Placental epithelial cell (primary cell): ENCODE measurements around the gene GAL3ST3. TPM values are rescaled to one million over a fixed set of nuclear protein-coding genes. Genes with fewer than 3 reads are reported as not detected.

Source experiments
- total RNA-seq: library from RNA; depleted of rRNA; stranded (reverse); fragments of >200 nt; gene quantifications from 2 replicates; pipeline ENCODE4 v1.2.3, GENCODE V29; 2012

GAL3ST3 gene
- total RNA-seq = not detected in 2 replicates

DNA sequence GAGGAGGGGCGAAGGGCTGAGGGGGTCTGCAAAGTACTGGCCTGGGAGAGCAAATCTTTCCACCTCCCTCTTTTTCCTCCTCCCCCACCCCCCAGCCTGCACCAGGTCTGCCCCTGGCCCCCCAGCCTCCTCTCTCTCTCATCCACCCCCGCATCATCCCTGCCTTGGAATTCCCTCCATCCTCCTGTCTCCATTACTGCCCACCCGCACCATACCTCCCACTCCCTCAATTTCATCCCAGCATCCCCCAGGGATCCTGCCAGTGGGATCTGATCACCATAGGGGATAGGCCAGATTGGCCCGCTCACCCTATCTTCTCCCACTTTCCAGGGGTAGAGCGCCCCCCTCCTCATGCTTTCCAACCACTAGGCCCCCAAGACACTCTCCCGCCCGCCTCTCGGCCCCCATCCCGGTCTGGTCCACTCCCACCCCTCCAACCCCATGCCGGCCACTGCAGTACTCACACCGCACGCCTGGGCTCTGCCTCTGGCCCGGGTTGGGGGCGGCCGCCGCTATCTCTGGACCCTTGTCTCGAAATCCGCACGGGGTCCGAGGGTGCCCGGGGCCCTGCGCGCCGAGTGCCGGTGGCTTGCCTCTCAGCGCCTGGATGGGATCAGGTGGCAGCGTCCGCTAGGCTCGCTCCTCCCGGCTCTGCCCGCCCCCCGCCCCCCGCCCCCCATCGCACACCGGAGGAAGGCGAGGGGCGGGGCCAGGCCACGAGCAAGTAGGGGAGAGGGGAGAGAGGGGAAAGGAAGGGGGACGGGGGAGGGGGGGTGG is at the start of gene GAL3ST3:
Gene GAL3ST3 (minus strand): TSS at position 615 of the 777 bp plus-strand sequence. CDS start 3,746 bp downstream, outside the sequence.

GRCh38 chr11:66069715-66070603 is 21.0 kb upstream of the GAL3ST3 start, which contains the start of gene PACS1:
TSS of gene PACS1 (plus strand) at chr11:66070272. CDS start at chr11:66070487, 215 bp downstream.

DNA sequence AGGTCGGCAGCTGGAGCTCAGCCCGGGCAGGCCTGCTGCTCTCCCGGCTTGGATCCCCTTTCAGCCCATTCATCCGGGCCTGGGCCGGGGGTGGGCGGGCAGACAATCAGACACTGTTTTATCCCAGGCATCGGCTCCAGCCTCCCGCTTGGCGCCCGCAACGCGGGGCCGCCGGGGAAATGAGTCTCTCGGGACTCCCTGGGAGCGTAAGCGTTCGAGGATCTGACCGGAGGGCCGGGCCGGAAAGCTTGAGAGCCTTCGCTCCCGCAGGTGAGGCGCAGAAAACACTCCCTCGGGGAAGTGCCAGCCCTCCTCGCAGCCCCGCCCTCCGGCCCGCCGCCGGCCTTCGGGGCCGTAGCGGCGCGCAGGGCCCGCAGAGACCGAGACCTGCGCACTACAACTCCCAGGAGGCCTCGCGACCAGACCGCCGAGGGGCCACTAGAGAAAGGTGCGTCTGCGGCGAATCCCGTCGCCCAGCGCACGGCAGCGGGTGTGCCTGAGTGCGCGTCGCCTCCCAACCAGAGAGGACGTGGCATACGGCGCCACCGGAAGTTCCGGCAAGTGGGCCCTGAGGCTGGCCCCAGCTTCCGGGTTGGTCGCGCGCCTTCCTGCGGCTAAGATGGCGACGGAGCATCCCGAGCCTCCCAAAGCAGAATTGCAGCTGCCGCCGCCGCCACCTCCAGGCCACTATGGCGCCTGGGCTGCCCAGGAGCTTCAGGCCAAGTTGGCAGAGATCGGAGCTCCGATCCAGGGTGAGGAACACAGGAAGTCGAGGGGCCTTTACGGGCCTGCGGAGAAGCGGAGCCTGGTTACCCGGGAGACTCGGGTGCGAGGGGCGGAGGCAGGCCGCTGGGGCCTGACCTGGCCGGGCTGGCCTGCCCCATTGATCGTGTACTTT is 3.1 kb upstream of the GAL3ST3 start, which contains the start of gene SF3B2:
Gene SF3B2 (plus strand): TSS at position 599 of the 898 bp plus-strand sequence. CDS start 21 bp downstream, at position 620.

DNA sequence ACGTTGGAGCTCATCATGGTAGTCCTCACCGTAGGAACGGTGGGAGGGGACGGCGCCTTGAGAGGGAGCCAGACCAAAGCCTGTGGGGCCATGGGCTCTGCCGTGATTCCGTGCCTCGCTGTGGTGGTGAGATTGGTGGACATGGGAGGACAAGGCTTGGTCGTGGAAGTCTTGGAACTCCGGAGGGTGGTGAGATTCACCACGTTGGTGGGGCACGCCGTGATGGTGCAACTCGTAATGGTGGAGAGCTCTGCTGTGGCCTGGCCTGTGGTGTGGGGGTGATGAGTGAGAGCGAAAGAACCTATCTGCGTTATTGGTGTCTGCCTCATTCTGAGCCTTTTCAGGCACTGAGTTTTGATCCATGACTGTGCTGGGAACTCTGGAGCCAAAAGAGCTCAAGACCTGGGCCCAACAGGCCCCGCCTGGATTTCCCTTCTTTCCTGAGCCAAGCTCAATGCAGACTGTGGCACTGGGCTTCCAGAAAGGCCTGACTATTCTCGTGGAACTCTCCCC is 22.9 kb downstream of the GAL3ST3 start, which contains the start of gene CATSPER1:
Gene CATSPER1 (minus strand): TSS at position 463 of the 513 bp plus-strand sequence. CDS start 100 bp downstream, at position 363.

DNA sequence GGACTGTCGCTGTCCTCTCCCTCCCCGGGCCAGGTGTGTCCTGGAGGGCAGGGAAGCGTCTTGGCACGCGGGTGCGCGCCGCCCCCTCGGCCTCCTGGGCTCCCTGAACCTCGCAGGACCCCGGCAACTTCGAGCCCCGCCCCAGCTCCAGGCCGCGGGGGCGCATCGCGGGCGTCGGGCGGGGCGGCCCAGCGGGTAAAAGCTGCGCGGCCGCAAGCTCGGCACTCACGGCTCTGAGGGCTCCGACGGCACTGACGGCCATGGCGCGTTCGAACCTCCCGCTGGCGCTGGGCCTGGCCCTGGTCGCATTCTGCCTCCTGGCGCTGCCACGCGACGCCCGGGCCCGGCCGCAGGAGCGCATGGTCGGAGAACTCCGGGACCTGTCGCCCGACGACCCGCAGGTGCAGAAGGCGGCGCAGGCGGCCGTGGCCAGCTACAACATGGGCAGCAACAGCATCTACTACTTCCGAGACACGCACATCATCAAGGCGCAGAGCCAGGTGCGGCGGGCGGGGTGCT is 37.1 kb downstream of the GAL3ST3 start, which contains the start of gene CST6:
Gene CST6 (plus strand): TSS at position 224 of the 519 bp plus-strand sequence. CDS start 37 bp downstream, at position 261.

DNA sequence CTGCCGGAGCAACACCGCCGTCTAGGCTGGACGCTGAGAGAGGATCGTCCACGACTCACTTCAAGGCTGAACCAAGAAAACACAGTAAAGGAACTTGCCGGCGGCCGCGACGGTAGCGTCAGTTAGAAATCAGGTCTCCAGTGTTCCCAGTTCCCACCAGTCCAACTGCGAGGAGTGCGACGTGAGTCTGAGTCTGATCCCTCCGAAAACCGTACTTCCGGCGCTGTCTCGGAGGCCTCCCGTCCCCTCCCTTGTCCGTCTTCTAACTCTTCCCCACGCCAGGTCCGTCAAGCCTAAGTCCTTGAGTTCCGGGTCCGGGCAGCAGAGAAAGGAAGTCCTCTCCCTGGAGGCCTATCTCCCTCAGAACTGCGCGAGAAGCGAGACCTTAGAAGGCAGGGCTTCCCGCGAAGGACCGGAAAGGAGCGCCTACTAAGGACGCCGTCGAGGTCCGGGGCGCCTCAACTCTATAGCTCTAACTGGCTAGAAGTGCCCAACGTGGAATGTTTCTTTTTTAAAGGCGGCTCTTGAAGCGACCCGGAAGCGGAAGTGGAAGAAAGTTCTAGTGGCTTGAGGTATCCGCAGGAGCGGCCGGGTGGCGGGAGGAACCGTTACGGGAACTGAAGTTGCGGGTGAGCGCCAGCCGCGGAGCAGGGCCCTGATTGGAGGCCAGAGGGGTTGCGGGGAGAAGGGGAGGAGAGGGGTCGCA is 46.9 kb downstream of the GAL3ST3 start, which contains the start of the genes BANF1 and EIF1AD:
Gene BANF1 (plus strand): TSS at position 562 of the 706 bp plus-strand sequence. CDS start 748 bp downstream, outside the sequence.
Gene EIF1AD (minus strand): TSS at position 216 of the 706 bp plus-strand sequence. CDS start 1,768 bp downstream, outside the sequence.

Other genes with a start within 250 kb of the GAL3ST3 start
- gene SNX32, start 215.2 kb downstream of the GAL3ST3 start, total RNA-seq = 1.1 and 5.5 TPM in 2 replicates
- gene CFL1, start 191.0 kb downstream of the GAL3ST3 start, total RNA-seq = 397 and 949 TPM in 2 replicates
- gene MUS81, start 188.7 kb downstream of the GAL3ST3 start, total RNA-seq = 42.0 and 54.2 TPM in 2 replicates
- gene EFEMP2, start 176.4 kb downstream of the GAL3ST3 start, total RNA-seq = 39.4 and 68.7 TPM in 2 replicates
- gene CTSW, start 169.3 kb downstream of the GAL3ST3 start, total RNA-seq = 0.79 TPM in 1 of 2 replicates, not detected in the other
- gene FIBP, start 160.7 kb downstream of the GAL3ST3 start, total RNA-seq = 110 and 165 TPM in 2 replicates
- gene CCDC85B, start 158.5 kb downstream of the GAL3ST3 start, total RNA-seq = 23.2 and 30.0 TPM in 2 replicates
- 1.1 and 1.2 TPM in 2 replicates for gene FOSL1, start 148.8 kb downstream of the GAL3ST3 start, total RNA-seq
- gene C11orf68, start 130.1 kb downstream of the GAL3ST3 start, total RNA-seq = 24.3 and 35.7 TPM in 2 replicates
- 63.6 and 81.4 TPM in 2 replicates for gene DRAP1, start 129.7 kb downstream of the GAL3ST3 start, total RNA-seq
- not detected in 2 replicates for gene TSGA10IP, start 103.7 kb downstream of the GAL3ST3 start, total RNA-seq
- 33.4 and 37.7 TPM in 2 replicates for gene SART1, start 87.4 kb downstream of the GAL3ST3 start, total RNA-seq
- 29.8 and 40.0 TPM in 2 replicates for gene EIF1AD, start 47.0 kb downstream of the GAL3ST3 start, total RNA-seq
- gene BANF1, start 46.7 kb downstream of the GAL3ST3 start, total RNA-seq = 23.2 and 37.5 TPM in 2 replicates
- 39.3 and 66.6 TPM in 2 replicates for gene CST6, start 37.2 kb downstream of the GAL3ST3 start, total RNA-seq
- under 0.01 and 0.54 TPM in 2 replicates for gene CATSPER1, start 22.7 kb downstream of the GAL3ST3 start, total RNA-seq
- gene SF3B2, start 3.2 kb upstream of the GAL3ST3 start, total RNA-seq = 138 and 219 TPM in 2 replicates
- 40.8 and 50.6 TPM in 2 replicates for gene PACS1, start 21.1 kb upstream of the GAL3ST3 start, total RNA-seq
- gene KLC2, start 208.5 kb upstream of the GAL3ST3 start, total RNA-seq = 23.4 and 25.1 TPM in 2 replicates
- 75.4 and 129 TPM in 2 replicates for gene RAB1B, start 219.5 kb upstream of the GAL3ST3 start, total RNA-seq
- 0.87 and 2.4 TPM in 2 replicates for gene CNIH2, start 229.0 kb upstream of the GAL3ST3 start, total RNA-seq
- 180 and 245 TPM in 2 replicates for gene YIF1A, start 240.0 kb upstream of the GAL3ST3 start, total RNA-seq
- under 0.01 TPM in 1 of 2 replicates, not detected in the other for gene TMEM151A, start 242.7 kb upstream of the GAL3ST3 start, total RNA-seq